Motor neuron (in vitro differentiated cells): ENCODE data around the gene CASP10. TPM values are rescaled to one million over a fixed set of nuclear protein-coding genes. Genes with fewer than 3 reads are reported as not detected.

ENCODE experiments used
- total RNA-seq, 8 experiments: library from RNA; unstranded; fragments of 300-600 nt; gene quantifications; 2 replicates each; pipeline versions ENCODE4 v1.2.3 to v1.2.4, GENCODE V29; 2022

The CASP10 gene
- total RNA-seq, 8 experiments from 2014 or later, result 0.05 to 11.9 (median 0.58) TPM

Other genes starting within 250 kb of the CASP10 start
- gene ORC2, start 219.5 kb upstream of the CASP10 start, total RNA-seq, result 10 to 100 TPM in 5 of 8 experiments, 1 to 10 TPM in 3; 7.7 to 36.9 (median 13.6) TPM
- 10 to 100 TPM in 7 of 8 experiments, 1 to 10 TPM in 1; 7.2 to 20.7 (median 15.6) TPM for gene HYCC2, start 111.5 kb upstream of the CASP10 start, total RNA-seq
- gene NDUFB3, start 111.1 kb upstream of the CASP10 start, total RNA-seq, result 100 to 1,000 TPM in 4 of 8 experiments, 10 to 100 TPM in 4; 77.6 to 135 (median 101) TPM
- 100 to 1,000 TPM in 1 of 8 experiments, 10 to 100 TPM in 7; 11.4 to 107 (median 24.2) TPM for gene CFLAR, start 67.0 kb upstream of the CASP10 start, total RNA-seq
- gene CASP8, start 77.4 kb downstream of the CASP10 start, total RNA-seq, result 10 to 100 TPM in 4 of 8 experiments, 1 to 10 TPM in 1, under 1 TPM in 3; 0.16 to 28.3 (median 6.9) TPM
- 1 to 10 TPM in 5 of 8 experiments, under 1 TPM in 3; 0.46 to 3.7 (median 1.1) TPM for gene FLACC1, start 174.2 kb downstream of the CASP10 start, total RNA-seq